ENCODE data around the gene C1QBP. TPM values are rescaled to one million over a fixed set of nuclear protein-coding genes. Genes with fewer than 3 reads are reported as not detected.

The C1QBP gene
- polyA plus RNA-seq, 3 donors from 2014 or later, result 187 to 305 (median 226) TPM

DNA sequence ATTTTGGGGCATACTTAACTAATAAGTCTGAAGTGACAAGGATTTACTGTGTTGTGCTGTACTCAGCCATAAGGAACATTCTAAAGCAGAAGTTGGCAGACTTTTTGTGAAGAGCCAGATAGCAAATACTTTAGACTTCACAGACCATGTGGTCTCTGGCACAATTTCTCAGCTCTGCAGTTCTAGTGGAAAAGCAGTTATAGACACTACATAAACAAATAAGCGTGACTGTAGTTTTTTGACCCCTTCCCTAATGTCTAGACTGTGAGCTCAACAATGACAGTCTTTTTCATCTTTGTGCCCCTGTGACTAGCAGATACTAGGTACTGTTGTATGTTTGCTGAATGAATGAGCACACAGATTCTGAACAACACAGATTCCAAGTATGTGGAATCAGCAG is 14.0 kb downstream of the C1QBP start:
- no peaks in the 10 kb centered on the region for H3K9me3 Mint-ChIP-seq
- H3K27me3 Mint-ChIP-seq (ENCODE audit: low read depth in 3 of 3), result peaks cover 2 to 4% (median 3%) of the 10 kb centered on the region in 3 donors
- H3K27ac Mint-ChIP-seq, result no peak overlapping the region
- no peak overlapping the region for H3K4me3 Mint-ChIP-seq
- H3K36me3 Mint-ChIP-seq, result peaks cover 9 to 39% (median 27%) of the 10 kb centered on the region in 3 donors
- no peak for DNase-seq
- peaks cover 21 to 31% of the 10 kb centered on the region in 2 donors for H3K4me1 Mint-ChIP-seq

DNA sequence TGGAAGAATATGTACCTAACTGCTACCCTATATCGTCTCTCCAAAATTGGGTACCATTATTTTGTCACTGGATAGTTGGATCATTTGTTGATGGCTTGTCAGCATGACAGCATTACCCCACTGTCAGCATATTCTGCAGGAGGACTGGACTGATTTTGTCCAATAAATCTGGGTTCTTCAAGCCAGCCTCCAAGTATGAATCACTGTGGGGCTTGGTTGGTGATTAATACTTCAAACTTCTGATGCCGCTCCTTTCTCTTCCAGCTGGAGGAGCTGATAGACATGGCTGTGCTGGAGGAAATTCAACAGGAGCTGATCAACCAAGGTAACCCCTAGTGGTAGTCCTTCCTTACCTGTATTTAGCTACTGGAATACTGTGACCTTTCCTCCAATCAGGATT is 16.4 kb downstream of the C1QBP start:
- Mint-ChIP-seq H3K36me3 (peaks cover 9 to 22% (median 17%) of the 10 kb centered on the region in 3 donors), H3K4me1 (peaks cover 32 to 41% of the 10 kb centered on the region in 2 donors), H3K4me3 (no peak overlapping the region)

DNA sequence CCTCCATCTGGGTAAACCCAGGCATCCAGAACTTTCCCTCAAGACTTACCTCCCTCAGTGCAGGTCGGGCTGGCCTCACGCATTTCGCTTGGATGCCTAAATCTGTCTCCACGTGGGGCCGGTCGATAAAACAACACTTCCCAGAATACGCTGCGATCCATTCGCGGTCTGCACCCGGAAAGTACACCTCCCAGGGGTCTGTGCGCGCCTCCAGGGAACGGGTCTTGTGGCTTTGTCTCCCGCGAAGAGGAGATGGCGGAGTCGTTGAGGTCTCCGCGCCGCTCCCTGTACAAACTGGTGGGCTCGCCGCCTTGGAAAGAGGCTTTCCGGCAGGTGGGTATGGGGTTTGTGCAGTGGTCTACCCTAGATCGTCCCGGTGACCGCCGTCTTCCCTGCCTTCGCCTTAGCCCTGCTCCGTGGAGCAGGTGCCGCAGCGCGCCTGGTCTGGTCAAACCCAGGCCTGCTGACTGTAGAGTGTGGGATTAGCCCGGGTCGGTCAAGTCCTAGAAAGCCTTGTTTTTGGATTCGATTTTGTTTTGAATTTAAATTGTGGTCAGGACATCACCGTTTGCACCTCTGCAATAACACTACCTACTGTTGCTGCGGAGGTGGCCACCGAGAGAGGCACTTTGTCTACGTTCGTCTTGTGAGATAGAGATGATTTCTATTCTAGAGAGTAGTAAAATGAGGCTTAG is 18.8 kb downstream of the C1QBP start, which contains the start of gene RPAIN:
Gene RPAIN, plus strand, starts transcription at position 224 of the 695 bp plus-strand sequence. Its CDS starts 29 bp downstream, at position 253.
- peaks cover 0 to 14% (median 10%) of the 10 kb centered on the region in 3 donors for H3K36me3 Mint-ChIP-seq
- H3K4me1 Mint-ChIP-seq, result peaks cover 36 to 50% of the 10 kb centered on the region in 2 donors

More for the DNA sequence above, 16.4 kb downstream of the C1QBP start:
- Mint-ChIP-seq H3K27me3 (ENCODE audit: low read depth in 3 of 3) (peaks cover 9 to 16% (median 14%) of the 10 kb centered on the region in 3 donors), H3K27ac (peak overlapping the region in 1 of 6 donors; percentile 14), H3K9me3 (no peaks in the 10 kb centered on the region)
- DNase-seq, result no peak

DNA sequence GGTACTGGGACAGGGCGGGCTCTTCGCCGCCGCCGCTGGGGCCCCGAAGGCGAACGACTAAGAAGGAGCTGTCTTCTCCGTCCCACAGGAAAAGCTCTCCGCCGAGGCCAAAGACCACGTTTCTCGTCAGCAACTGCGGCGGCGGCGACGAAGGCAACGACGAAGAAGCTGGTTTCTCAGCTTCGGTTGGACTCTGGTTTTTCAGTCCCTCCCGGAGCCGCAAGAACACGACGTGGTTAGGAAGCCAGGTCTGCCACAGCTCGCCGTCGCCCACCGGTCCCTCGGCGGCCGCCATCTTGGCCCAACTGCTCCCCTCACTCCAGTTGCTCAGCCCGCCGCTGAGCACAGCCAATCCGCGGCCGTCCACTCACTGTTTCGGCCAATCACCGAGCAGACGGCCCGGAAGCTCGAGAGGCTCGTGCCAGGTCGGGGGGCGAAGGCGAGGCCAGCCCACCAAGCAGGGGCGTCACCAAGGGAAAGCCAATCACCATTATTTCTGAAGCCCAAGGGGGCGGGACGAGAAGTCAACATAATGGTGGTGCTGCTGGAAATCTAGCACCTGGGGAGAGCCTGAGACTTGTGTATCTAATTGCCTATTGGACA is 19.5 kb downstream of the C1QBP start, which contains the start of gene NUP88:
Gene NUP88, minus strand, starts transcription at position 307 of the 603 bp plus-strand sequence. Its CDS starts 12 bp downstream, at position 295.
- H3K9me3 Mint-ChIP-seq, result no peaks in the 10 kb centered on the region

More for the DNA sequence above, 18.8 kb downstream of the C1QBP start, which contains the start of gene RPAIN:
- Mint-ChIP-seq H3K4me3 (peak within 1 kb of the TSS; percentile 96 to 99 (median 97)), H3K27ac (peak within 1 kb of the TSS; percentile 96 to 98 (median 97)), H3K27me3 (ENCODE audit: low read depth in 3 of 3) (peaks cover 9 to 16% (median 13%) of the 10 kb centered on the region in 3 donors), H3K9me3 (no peaks in the 10 kb centered on the region)
- DNase-seq, result peak in 1 of 3 donors; percentile 85

DNA sequence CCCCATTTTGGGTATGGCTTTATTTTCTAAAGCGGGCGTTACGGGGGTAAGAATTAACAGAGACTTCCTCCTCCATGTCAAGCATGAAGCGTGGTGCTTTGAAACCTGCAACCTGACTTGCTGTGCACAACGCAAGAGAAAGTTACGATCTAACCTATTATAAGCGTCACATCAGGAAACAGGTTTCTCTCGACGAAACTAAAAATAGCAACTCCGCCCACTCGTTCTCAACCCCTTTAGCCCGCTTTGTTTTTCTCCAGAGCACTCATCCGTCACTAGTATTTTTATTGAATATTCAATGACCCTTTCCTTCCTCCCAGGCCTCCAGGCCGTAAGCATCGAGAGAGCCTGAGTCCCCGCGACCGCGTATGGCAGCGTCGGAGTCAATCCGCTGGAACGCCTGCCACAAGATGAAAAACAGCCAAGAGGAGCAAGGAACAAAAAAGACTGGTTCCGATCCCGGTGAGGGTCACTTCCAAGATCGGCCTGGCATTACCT is 20.0 kb downstream of the C1QBP start:
- H3K9me3 Mint-ChIP-seq, result no peaks in the 10 kb centered on the region
- H3K4me1 Mint-ChIP-seq, result peaks cover 36 to 50% of the 10 kb centered on the region in 2 donors
- peak overlapping the region; percentile 96 to 99 (median 97) for H3K4me3 Mint-ChIP-seq
- peak overlapping the region; percentile 96 to 98 (median 97) for H3K27ac Mint-ChIP-seq
- peak; percentile 68 to 77 (median 70) for DNase-seq
- peaks cover 0 to 10% (median 9%) of the 10 kb centered on the region in 3 donors for H3K36me3 Mint-ChIP-seq
- peaks cover 9 to 16% (median 13%) of the 10 kb centered on the region in 3 donors for H3K27me3 Mint-ChIP-seq (ENCODE audit: low read depth in 3 of 3)

More for the DNA sequence above, 19.5 kb downstream of the C1QBP start, which contains the start of gene NUP88:
- Mint-ChIP-seq H3K4me1 (peaks cover 36 to 50% of the 10 kb centered on the region in 2 donors), H3K4me3 (peak within 1 kb of the TSS; percentile 96 to 99 (median 97)), H3K36me3 (peaks cover 0 to 10% (median 9%) of the 10 kb centered on the region in 3 donors), H3K27ac (peak within 1 kb of the TSS; percentile 96 to 98 (median 97)), H3K27me3 (ENCODE audit: low read depth in 3 of 3) (peaks cover 9 to 16% (median 13%) of the 10 kb centered on the region in 3 donors)
- DNase-seq, result peak; percentile 95 to 97 (median 96)

DNA sequence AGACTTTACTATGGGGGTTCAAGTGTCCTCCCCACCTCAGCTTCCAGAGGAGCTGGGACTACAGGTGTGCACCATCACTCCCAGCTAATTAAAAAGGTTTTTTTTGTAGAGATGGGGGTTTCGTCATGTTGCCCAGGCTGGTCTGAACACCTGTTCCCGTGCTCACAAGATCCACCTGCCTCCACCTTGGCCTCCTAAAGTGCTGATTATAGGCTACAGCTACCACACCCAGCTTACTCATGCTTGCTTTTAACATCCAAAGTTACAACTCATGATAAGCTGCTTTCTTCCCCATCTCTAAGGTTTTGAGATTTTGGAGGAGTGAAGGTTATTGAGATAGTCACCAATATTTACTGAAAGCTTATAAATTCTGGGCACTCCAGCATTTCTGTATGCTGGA is 22.1 kb downstream of the C1QBP start:
- H3K27ac Mint-ChIP-seq, result no peak overlapping the region
- peaks cover 40 to 47% of the 10 kb centered on the region in 2 donors for H3K4me1 Mint-ChIP-seq
- peaks cover 9 to 16% (median 13%) of the 10 kb centered on the region in 3 donors for H3K27me3 Mint-ChIP-seq (ENCODE audit: low read depth in 3 of 3)
- H3K36me3 Mint-ChIP-seq, result peaks cover 0 to 20% (median 20%) of the 10 kb centered on the region in 3 donors
- no peak for DNase-seq
- peak overlapping the region in 3 of 5 donors; percentile 17 to 64 (median 64) for H3K4me3 Mint-ChIP-seq
- no peaks in the 10 kb centered on the region for H3K9me3 Mint-ChIP-seq

DNA sequence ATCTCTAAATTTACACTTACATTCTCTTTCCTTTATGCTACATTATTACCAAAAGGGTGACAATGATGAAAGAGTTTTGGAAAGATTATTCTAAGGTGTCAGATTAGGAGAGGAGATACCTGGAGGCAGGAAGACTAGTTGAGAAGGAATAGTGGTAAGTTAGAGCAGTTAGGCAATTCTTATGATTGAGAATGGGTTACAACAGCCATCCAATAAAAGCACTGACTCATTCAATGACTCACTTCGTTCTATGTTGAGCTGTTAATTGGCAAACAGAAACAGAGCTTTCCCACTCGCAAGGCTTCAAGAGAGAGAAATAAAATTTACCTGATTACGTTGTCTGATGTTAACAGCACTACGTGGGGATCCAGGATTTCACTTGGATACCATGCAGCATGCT is 25.3 kb downstream of the C1QBP start:
- Mint-ChIP-seq H3K27me3 (ENCODE audit: low read depth in 3 of 3) (peaks cover 0 to under 1% (median under 1%) of the 10 kb centered on the region in 3 donors), H3K4me3 (no peak overlapping the region), H3K27ac (no peak overlapping the region), H3K4me1 (peaks cover 24 to 39% of the 10 kb centered on the region in 2 donors), H3K36me3 (peaks cover 17 to 37% (median 27%) of the 10 kb centered on the region in 3 donors), H3K9me3 (no peaks in the 10 kb centered on the region)
- no peak for DNase-seq

DNA sequence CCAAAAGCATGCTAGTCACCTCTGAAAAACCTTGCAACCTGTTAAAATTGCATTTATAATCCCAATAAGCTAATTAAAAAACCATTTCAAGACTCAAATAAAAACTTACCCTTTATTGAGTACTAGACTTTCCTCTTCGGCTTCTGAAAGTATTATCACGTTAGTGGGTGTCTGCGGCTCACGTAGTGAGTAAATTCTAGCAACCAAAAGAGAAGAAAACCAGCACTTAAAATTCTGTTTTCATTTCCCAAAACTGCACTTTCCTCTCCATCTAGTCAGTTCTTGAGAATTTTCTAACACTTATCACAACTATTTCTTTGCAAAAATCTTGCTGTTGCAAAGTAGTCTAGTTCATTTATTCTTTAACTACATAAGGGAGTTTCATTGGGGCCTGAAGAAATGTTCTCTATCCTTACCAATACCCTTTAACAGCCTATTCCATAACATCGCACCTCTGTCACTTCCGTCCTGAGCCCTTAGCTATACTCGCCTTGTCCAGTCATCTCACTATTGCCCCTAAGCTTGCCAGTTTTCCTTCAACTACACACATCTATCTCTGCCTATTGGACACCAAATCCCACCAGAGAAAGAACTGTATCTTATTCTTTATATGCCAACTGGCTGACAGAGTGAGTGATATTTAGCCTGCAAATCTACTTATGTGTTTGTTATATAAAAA is 28.2 kb downstream of the C1QBP start:
- Mint-ChIP-seq H3K36me3 (peaks cover 19 to 33% (median 23%) of the 10 kb centered on the region in 3 donors), H3K4me1 (peaks cover 10 to 26% of the 10 kb centered on the region in 2 donors), H3K4me3 (no peak overlapping the region)

DNA sequence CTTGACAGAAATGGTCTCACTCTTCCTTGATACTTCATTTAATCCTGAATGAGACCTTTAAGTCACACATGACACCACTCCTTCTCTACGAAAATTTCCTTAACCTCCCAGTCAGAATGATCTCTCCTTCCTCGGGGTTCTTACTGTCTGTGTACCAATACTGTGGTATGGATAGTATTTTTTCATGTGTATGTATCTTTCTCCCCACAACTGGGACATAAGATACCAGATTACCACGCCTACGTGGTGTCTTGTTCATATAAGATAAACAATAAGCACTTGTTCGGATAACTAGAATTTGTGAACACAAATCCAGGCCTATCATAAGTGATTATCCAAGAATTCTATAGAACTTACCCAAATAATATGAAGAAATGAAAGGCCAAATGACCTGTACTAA is 30.8 kb downstream of the C1QBP start:
- Mint-ChIP-seq H3K9me3 (no peaks in the 10 kb centered on the region), H3K4me1 (peaks cover 9 to 26% of the 10 kb centered on the region in 2 donors), H3K27ac (no peak overlapping the region), H3K36me3 (peaks cover 24 to 43% (median 27%) of the 10 kb centered on the region in 3 donors), H3K27me3 (ENCODE audit: low read depth in 3 of 3) (peaks cover 0 to 3% (median 2%) of the 10 kb centered on the region in 3 donors), H3K4me3 (no peak overlapping the region)
- DNase-seq, result no peak

More for the DNA sequence above, 28.2 kb downstream of the C1QBP start:
- DNase-seq, result no peak
- Mint-ChIP-seq H3K9me3 (no peaks in the 10 kb centered on the region), H3K27me3 (ENCODE audit: low read depth in 3 of 3) (no peaks in the 10 kb centered on the region), H3K27ac (peak overlapping the region in 1 of 6 donors; percentile 44)

DNA sequence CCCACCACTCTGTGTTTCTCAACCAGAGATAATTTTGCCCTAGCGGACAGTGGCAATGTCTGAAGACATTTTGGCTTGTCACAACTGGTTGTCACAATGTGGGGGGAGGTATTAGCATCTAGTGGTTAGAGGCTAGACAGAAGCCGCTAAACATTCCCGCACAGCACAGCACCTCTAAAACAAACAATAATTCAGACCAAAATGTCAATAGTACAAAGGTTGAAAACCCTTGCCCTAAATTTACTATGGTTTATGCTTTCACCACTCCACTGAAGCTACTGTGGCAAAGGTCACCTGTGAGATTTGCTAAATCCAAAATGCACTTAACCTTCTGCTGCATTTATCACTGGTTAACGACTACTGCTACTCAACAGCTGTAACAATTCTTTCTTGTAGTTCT is 33.6 kb downstream of the C1QBP start:
- no peaks in the 10 kb centered on the region for H3K9me3 Mint-ChIP-seq
- no peak overlapping the region for H3K4me3 Mint-ChIP-seq
- DNase-seq, result no peak
- H3K4me1 Mint-ChIP-seq, result peaks cover 3 to 7% of the 10 kb centered on the region in 2 donors
- H3K36me3 Mint-ChIP-seq, result peaks cover 9 to 30% (median 20%) of the 10 kb centered on the region in 3 donors
- no peak overlapping the region for H3K27ac Mint-ChIP-seq
- peaks cover 0 to 3% (median 2%) of the 10 kb centered on the region in 3 donors for H3K27me3 Mint-ChIP-seq (ENCODE audit: low read depth in 3 of 3)

DNA sequence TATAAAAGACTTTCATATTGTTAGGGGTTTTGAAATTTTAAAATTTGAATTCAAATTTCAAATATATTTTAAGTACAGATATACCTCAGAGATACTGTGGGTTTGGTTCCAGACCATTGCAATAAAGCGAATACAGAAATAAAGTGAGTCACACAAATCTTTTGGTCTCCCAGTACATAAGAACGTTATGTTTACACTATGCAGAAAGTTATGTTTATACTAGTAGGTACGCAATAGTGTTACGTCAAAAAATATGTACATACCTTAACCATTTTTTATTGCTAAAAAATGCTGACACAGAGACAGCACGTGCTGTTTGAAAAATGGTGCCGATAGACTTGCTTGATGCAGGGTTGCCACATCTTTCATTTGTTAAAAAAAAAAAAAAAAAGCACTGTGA is 39.2 kb downstream of the C1QBP start:
- no peaks in the 10 kb centered on the region for H3K4me1 Mint-ChIP-seq
- no peaks in the 10 kb centered on the region for H3K9me3 Mint-ChIP-seq
- H3K27ac Mint-ChIP-seq, result no peak overlapping the region
- no peak overlapping the region for H3K4me3 Mint-ChIP-seq
- H3K27me3 Mint-ChIP-seq (ENCODE audit: low read depth in 3 of 3), result peaks cover 0 to 5% (median 3%) of the 10 kb centered on the region in 3 donors
- DNase-seq, result no peak
- peaks cover 23 to 38% (median 25%) of the 10 kb centered on the region in 3 donors for H3K36me3 Mint-ChIP-seq

DNA sequence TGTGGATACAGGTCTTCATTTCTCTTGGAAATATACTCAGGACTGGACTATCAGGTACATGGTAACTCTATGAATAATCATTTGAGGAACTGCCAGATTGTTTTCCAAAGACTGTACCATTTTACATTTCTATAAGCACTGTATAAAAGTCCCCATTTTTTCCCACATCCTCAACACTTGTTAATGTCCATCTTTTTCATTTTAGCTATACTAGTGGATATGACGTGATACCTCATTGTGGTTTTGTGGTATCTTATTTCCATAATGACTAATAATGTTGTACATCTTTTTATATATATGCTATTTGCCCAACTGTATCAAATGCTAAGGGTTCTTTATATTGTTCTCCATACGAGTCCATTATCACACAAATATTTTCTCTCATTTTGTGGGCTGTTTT is 42.3 kb downstream of the C1QBP start:
- Mint-ChIP-seq H3K27ac (no peak overlapping the region), H3K36me3 (peaks cover 33 to 46% (median 33%) of the 10 kb centered on the region in 3 donors), H3K4me1 (no peaks in the 10 kb centered on the region), H3K4me3 (no peak overlapping the region), H3K27me3 (ENCODE audit: low read depth in 3 of 3) (peaks cover 0 to 8% (median 5%) of the 10 kb centered on the region in 3 donors), H3K9me3 (no peaks in the 10 kb centered on the region)
- no peak for DNase-seq

DNA sequence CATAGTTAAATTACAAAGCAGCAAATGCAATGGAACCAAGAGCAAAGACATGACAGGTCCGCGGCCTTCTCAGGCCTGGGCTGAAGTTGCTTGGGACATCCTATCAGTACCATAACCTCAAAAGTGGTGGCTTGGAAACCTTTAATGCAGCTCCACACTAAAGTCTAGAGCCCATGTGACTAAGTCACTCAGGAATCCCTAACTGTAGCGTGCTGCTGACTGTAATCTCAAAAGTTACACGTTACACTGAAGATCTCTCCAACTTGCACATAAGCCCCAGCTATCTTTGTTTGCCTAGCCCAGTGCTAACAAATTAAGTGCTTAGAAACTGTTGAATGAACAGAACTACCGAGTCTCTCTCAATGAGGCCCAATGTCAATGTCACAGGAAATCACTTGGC is 47.3 kb downstream of the C1QBP start:
- H3K4me3 Mint-ChIP-seq, result no peak overlapping the region
- no peak for DNase-seq
- peaks cover 28 to 47% (median 38%) of the 10 kb centered on the region in 3 donors for H3K36me3 Mint-ChIP-seq
- H3K27me3 Mint-ChIP-seq (ENCODE audit: low read depth in 3 of 3), result peaks cover 0 to 10% (median 0%) of the 10 kb centered on the region in 3 donors
- no peaks in the 10 kb centered on the region for H3K9me3 Mint-ChIP-seq
- peak overlapping the region in 1 of 6 donors; percentile 66 for H3K27ac Mint-ChIP-seq
- peaks cover 7 to 16% of the 10 kb centered on the region in 2 donors for H3K4me1 Mint-ChIP-seq
